Measurements from ENCODE around the gene ACOT11.

ACOT11 gene

DNA sequence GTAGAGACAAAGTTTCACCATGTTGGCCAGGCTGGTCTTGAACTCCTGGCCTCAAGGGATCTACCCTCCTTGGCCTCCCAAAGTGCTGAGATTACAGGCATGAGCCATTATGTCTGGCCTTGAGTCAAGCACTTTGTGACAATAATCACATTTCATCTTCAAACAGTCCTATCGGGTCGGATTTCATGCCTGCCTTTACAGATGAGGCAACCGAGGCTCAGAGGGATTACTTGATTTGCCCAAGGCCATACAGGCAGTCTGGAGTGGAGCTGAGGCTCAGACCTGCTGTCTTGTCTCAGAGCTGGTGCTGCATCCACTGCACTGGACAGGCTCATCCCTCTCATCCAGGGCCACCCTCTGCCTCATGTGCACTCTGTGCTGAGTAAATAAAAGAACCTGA is 48.7 kb downstream of the ACOT11 start (continued):
- no peak for TF ChIP-seq ZNF596 (tag by site-specific recombination; IDR thresholded peaks at IDR 0.05)
- 0 out of 2 replicates have a peak, but pooled peaks have one; percentile 12 for TF ChIP-seq GFI1B (tag by site-specific recombination; IDR thresholded peaks at IDR 0.05)
- TF ChIP-seq, protein P1, sequence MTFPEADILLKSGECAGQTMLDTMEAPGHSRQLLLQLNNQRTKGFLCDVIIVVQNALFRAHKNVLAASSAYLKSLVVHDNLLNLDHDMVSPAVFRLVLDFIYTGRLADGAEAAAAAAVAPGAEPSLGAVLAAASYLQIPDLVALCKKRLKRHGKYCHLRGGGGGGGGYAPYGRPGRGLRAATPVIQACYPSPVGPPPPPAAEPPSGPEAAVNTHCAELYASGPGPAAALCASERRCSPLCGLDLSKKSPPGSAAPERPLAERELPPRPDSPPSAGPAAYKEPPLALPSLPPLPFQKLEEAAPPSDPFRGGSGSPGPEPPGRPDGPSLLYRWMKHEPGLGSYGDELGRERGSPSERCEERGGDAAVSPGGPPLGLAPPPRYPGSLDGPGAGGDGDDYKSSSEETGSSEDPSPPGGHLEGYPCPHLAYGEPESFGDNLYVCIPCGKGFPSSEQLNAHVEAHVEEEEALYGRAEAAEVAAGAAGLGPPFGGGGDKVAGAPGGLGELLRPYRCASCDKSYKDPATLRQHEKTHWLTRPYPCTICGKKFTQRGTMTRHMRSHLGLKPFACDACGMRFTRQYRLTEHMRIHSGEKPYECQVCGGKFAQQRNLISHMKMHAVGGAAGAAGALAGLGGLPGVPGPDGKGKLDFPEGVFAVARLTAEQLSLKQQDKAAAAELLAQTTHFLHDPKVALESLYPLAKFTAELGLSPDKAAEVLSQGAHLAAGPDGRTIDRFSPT (tag by site-specific recombination; IDR thresholded peaks at IDR 0.05) = no peak
- TF ChIP-seq KLF1 (tag by site-specific recombination; IDR thresholded peaks at IDR 0.05) = no peak

DNA sequence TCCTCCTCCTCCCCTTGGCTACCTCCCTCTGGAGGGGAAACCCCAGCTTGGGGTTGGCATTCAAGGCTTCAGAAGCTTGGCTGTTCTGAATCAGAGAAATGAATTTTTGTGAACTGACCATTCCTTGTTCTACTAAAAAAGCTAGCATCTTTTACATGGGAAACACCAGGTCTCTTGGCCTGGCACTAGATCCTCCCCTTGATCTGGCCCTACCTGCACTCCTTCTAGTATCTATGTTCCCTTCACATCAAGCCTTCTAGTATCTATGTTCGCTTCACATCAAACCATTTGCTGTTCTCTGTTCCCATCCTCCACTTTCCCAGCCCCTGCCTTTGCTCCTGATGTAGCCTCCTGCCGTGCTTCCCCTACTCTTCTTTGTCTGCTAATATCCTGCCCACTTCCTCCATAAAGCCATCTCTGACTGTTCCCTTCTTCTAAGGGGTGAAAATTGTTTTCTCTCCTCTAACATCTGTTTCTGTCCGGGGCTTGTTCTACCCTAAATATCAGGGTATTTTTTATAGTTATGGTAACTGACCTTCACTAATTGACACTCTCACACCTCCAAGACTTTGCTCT is 49.5 kb downstream of the ACOT11 start:
- H3K36me3 ChIP-seq (ENCODE audit: control insufficient read depth in 2 of 2, insufficient read depth in 1 of 2, low read length in 2 of 2) = no peaks in the 10 kb centered on the region
- no peaks in the 10 kb centered on the region for H3K9me3 ChIP-seq (ENCODE audit: control insufficient read depth, insufficient read depth, low read depth, low read length)
- no peak overlapping the region for H3K27ac ChIP-seq (ENCODE audit: extremely low read depth, low read depth, low read length)
- H3K4me1 ChIP-seq (ENCODE audit: control insufficient read depth, insufficient read depth, low read length) = no peaks in the 10 kb centered on the region
- H3K4me3 ChIP-seq (ENCODE audit: low read depth, low read length) = no peak overlapping the region
- CTCF ChIA-PET = no interaction called here
- POLR2A ChIA-PET = no interaction called here
- TF ChIP-seq GLI4 (tag by site-specific recombination; IDR thresholded peaks at IDR 0.05) (peak; percentile 90; the same call in 1 of the 2 replicates), ZNF292 (tag by site-specific recombination; IDR thresholded peaks at IDR 0.05; ENCODE audit: borderline replicate concordance, low read depth) (no peak)

DNA sequence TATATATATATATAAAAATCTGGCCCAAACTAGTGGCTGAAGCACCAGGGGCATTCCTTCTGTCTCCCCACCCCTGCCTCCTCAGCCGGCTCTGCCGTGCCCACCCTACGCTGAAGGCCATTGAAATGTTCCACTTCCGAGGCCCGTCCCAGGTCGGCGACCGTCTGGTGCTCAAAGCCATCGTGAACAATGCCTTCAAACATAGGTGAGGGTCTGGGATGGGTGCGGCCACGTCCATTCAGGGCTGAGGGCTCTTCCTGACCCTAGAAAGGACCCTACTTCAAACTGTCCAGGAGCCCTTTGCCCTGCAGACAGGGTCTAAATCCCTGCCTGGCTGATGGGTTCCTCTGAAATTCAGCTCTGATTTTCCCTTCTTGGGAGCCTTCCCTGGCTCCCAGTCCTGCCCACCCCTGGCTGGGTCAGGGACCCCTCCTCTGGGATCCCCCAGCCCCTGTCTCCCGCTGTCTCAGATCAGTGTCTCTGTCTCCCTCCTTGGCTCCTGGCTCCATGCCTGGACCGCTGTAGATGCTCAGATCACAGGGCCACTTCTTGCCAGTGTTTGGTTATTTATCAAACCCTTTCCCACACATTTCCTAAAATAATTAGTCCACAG is 51.3 kb downstream of the ACOT11 start:
- CTCF ChIA-PET = no interaction called here
- POLR2A ChIA-PET = no interaction called here
- TF ChIP-seq, protein P2, sequence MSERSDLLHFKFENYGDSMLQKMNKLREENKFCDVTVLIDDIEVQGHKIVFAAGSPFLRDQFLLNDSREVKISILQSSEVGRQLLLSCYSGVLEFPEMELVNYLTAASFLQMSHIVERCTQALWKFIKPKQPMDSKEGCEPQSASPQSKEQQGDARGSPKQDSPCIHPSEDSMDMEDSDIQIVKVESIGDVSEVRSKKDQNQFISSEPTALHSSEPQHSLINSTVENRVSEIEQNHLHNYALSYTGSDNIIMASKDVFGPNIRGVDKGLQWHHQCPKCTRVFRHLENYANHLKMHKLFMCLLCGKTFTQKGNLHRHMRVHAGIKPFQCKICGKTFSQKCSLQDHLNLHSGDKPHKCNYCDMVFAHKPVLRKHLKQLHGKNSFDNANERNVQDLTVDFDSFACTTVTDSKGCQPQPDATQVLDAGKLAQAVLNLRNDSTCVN (tag by site-specific recombination; optimal IDR thresholded peaks at IDR 0.05) = no peak
- TF ChIP-seq, protein P3, sequence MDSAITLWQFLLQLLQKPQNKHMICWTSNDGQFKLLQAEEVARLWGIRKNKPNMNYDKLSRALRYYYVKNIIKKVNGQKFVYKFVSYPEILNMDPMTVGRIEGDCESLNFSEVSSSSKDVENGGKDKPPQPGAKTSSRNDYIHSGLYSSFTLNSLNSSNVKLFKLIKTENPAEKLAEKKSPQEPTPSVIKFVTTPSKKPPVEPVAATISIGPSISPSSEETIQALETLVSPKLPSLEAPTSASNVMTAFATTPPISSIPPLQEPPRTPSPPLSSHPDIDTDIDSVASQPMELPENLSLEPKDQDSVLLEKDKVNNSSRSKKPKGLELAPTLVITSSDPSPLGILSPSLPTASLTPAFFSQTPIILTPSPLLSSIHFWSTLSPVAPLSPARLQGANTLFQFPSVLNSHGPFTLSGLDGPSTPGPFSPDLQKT (IDR thresholded peaks at IDR 0.05; ENCODE audit: borderline replicate concordance, low read depth, low read length) = no peak
- TF ChIP-seq ZNF248 (tag by site-specific recombination; IDR thresholded peaks at IDR 0.05) = no peak
- no peak for TF ChIP-seq ZBTB17 (tag by site-specific recombination; IDR thresholded peaks at IDR 0.05)
- no peak for TF ChIP-seq ZBTB48 (tag by site-specific recombination; IDR thresholded peaks at IDR 0.05)
- no peak for TF ChIP-seq ZBTB7A (tag by site-specific recombination; IDR thresholded peaks at IDR 0.05; ENCODE audit: low read depth)
- TF ChIP-seq, protein P4, sequence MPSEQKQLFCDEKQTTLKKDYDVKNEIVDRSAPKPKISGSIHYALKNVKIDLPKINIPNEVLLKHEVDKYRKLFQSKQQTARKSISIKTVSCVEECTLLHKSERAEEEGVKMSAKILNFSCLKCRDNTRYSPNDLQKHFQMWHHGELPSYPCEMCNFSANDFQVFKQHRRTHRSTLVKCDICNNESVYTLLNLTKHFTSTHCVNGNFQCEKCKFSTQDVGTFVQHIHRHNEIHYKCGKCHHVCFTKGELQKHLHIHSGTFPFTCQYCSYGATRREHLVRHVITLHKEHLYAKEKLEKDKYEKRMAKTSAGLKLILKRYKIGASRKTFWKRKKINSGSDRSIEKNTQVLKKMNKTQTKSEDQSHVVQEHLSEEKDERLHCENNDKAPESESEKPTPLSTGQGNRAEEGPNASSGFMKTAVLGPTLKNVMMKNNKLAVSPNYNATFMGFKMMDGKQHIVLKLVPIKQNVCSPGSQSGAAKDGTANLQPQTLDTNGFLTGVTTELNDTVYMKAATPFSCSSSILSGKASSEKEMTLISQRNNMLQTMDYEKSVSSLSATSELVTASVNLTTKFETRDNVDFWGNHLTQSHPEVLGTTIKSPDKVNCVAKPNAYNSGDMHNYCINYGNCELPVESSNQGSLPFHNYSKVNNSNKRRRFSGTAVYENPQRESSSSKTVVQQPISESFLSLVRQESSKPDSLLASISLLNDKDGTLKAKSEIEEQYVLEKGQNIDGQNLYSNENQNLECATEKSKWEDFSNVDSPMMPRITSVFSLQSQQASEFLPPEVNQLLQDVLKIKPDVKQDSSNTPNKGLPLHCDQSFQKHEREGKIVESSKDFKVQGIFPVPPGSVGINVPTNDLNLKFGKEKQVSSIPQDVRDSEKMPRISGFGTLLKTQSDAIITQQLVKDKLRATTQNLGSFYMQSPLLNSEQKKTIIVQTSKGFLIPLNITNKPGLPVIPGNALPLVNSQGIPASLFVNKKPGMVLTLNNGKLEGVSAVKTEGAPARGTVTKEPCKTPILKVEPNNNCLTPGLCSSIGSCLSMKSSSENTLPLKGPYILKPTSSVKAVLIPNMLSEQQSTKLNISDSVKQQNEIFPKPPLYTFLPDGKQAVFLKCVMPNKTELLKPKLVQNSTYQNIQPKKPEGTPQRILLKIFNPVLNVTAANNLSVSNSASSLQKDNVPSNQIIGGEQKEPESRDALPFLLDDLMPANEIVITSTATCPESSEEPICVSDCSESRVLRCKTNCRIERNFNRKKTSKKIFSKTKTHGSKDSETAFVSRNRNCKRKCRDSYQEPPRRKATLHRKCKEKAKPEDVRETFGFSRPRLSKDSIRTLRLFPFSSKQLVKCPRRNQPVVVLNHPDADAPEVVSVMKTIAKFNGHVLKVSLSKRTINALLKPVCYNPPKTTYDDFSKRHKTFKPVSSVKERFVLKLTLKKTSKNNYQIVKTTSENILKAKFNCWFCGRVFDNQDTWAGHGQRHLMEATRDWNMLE (tag by site-specific recombination; conservative IDR thresholded peaks at IDR 0.05; ENCODE audit: low read depth) = no peak
- TF ChIP-seq ZNF23 (tag by site-specific recombination; IDR thresholded peaks at IDR 0.05; ENCODE audit: borderline replicate concordance) = no peak
- no peak for TF ChIP-seq ZNF843 (tag by site-specific recombination; IDR thresholded peaks at IDR 0.05)
- no peak for TF ChIP-seq KLF10 (tag by site-specific recombination; IDR thresholded peaks at IDR 0.05)
- TF ChIP-seq, protein P5, sequence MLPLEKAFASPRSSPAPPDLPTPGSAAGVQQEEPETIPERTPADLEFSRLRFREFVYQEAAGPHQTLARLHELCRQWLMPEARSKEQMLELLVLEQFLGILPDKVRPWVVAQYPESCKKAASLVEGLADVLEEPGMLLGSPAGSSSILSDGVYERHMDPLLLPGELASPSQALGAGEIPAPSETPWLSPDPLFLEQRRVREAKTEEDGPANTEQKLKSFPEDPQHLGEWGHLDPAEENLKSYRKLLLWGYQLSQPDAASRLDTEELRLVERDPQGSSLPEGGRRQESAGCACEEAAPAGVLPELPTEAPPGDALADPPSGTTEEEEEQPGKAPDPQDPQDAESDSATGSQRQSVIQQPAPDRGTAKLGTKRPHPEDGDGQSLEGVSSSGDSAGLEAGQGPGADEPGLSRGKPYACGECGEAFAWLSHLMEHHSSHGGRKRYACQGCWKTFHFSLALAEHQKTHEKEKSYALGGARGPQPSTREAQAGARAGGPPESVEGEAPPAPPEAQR (tag by site-specific recombination; IDR thresholded peaks at IDR 0.05) = no peak
- TF ChIP-seq ZNF561 (tag by site-specific recombination; IDR thresholded peaks at IDR 0.05; ENCODE audit: borderline replicate concordance) = no peak

More for the DNA sequence above, 51.3 kb downstream of the ACOT11 start:
- H3K9me3 ChIP-seq (ENCODE audit: control insufficient read depth, insufficient read depth, low read depth, low read length) = no peaks in the 10 kb centered on the region
- no peak overlapping the region for H3K27ac ChIP-seq (ENCODE audit: extremely low read depth, low read depth, low read length)
- H3K4me3 ChIP-seq (ENCODE audit: low read depth, low read length) = no peak overlapping the region
- no peaks in the 10 kb centered on the region for H3K4me1 ChIP-seq (ENCODE audit: control insufficient read depth, insufficient read depth, low read length)
- H3K36me3 ChIP-seq (ENCODE audit: control insufficient read depth in 2 of 2, insufficient read depth in 1 of 2, low read length in 2 of 2) = no peaks in the 10 kb centered on the region
